Measurements from ENCODE around the gene GRID1.

Gene GRID1

DNA sequence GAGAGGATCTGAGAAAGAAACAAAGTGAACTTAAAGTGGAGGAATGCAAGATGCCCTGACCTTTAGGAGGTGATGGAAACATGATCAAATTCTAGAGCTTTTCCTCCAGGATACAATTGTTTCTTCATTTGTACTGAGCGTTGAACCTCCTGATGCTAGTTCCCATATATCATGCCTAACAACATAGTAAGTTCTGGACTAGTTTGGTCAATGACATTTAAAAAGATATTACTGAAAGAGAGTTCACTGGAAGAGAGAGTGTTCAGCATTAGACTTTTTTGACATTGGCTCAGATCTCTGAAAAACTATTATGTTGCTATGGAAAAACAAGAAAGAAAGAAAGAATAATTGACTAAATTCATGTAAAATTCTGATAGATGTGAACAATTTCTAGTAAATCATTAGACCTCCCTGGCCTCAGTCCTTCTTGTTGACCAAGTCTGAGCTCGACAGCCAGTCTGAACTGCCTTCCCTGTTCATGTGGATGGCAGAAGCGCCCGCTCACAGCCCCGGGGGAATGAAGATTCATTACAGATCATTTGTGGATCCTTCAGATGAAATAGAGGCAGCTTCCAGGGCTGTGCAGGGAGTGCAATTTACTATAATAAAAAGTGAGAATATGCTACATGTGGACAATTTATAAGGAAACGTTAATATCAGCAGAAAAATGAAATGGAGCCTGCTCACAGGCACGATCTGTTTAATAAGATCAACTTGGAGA, 442.1 kb downstream of the GRID1 start:
- no peak for DNase-seq (ENCODE audit: low read depth)
- H3K4me3 ChIP-seq (replicated peaks; ENCODE audit: low read depth, low read length): no peak overlapping the region

DNA sequence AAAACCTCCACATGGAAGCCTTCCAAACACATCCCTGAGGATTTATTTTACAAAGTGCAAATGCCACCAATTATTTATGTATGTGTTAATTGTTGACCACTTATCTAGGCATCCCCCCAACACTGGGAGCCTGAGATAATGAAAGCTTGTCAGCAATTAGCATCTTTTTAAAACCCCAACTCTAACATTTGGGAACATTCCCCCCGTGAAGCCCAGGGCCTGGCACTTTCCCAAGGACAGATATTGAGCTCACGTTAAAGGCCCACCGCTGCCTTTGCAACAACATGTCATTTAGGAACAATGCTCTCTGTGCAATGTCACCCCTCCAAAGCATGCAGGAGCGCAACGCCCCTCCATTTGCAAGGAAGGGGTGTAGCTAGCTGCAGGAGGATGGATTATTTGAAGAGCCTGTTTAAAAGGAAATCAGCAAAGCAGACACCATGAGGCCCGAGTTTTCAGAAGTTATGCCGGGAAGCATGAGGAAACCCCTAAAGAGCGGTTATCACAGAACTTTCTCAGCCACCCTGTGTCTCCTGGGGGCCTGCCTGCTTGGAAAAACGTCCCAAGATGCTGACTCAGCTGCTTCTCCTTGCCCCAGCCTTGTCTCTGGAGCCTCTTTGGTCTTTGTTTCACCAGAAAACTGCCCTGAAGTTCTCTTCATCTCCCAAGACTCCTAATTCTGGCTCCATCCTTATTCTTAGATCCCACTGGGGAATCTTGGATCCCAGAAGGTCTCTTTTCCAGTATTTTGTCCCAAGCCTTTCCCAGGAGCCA, 444.1 kb downstream of the GRID1 start:
- no peak for DNase-seq (ENCODE audit: low read depth)
- TF ChIP-seq CTCF (IDR thresholded peaks at IDR 0.05; ENCODE audit: low read length, missing control alignments): no peak
- H3K4me3 ChIP-seq (replicated peaks; ENCODE audit: low read depth, low read length): no peak overlapping the region

More for the DNA sequence above, 442.1 kb downstream of the GRID1 start:
- no peak for TF ChIP-seq CTCF (IDR thresholded peaks at IDR 0.05; ENCODE audit: low read length, missing control alignments)

- DNase-seq (ENCODE audit: low read depth): no peak
- TF ChIP-seq CTCF (IDR thresholded peaks at IDR 0.05; ENCODE audit: low read length, missing control alignments): no peak
Observed at GRCh38 chr10:85921789-85922188, 444.8 kb downstream of the GRID1 start.

GRCh38 chr10:85920311-85920710, 446.3 kb downstream of the GRID1 start:
- no peak for TF ChIP-seq CTCF (IDR thresholded peaks at IDR 0.05; ENCODE audit: low read length, missing control alignments)
- no peak for DNase-seq (ENCODE audit: low read depth)
- no peak overlapping the region for H3K4me3 ChIP-seq (replicated peaks; ENCODE audit: low read depth, low read length)

More at GRCh38 chr10:85921789-85922188, 444.8 kb downstream of the GRID1 start:
- no peak overlapping the region for H3K4me3 ChIP-seq (replicated peaks; ENCODE audit: low read depth, low read length)

GRCh38 chr10:85919491-85920021, 447.0 kb downstream of the GRID1 start:
- no peak overlapping the region for H3K4me3 ChIP-seq (replicated peaks; ENCODE audit: low read depth, low read length)
- no peak for DNase-seq (ENCODE audit: low read depth)
- TF ChIP-seq CTCF (IDR thresholded peaks at IDR 0.05; ENCODE audit: low read length, missing control alignments): no peak

GRCh38 chr10:85918371-85918770, 448.2 kb downstream of the GRID1 start:
- DNase-seq (ENCODE audit: low read depth): no peak
- TF ChIP-seq CTCF (IDR thresholded peaks at IDR 0.05; ENCODE audit: low read length, missing control alignments): no peak
- H3K4me3 ChIP-seq (replicated peaks; ENCODE audit: low read depth, low read length): no peak overlapping the region

Measured in fibroblast of pulmonary artery (primary cell).